HepG2 (cell line): Measurements from ENCODE around the gene CNGA3. TPM values are rescaled to one million over a fixed set of nuclear protein-coding genes. Genes with fewer than 3 reads are reported as not detected.
A peak's percentile ranks its signal among the peaks of the same experiment; 100 is the strongest.

Experiments
- FOXP1 ChIP-seq, 2 experiments: fragments of 450-650 bp in 1 of 2; IDR thresholded peaks; 2 replicates each; pipeline ENCODE4 v1.6.1; 2017 to 2018; ENCODE audit warnings: antibody characterized with exemption in 1 of 2
- HNRNPH1 ChIP-seq: fragments of 200-400 bp; formaldehyde crosslinking; optimal IDR thresholded peaks from 2 replicates; pipeline ENCODE3; 2017; ENCODE audit warnings: mild to moderate bottlenecking, low read depth, low read length
- KDM3A ChIP-seq: IDR thresholded peaks from 2 replicates; pipeline ENCODE4 v1.6.1; 2018; ENCODE audit warnings: low read depth, missing compliant biosample characterization
- LCORL ChIP-seq, 2 experiments: fragments of 450-650 bp in 1 of 2; sonication (generic) in 1 of 2; formaldehyde crosslinking in 1 of 2; IDR thresholded peaks; 2 replicates each; pipeline versions ENCODE4 v1.5.0 to v1.6.1; 2017 to 2020; ENCODE audit warnings: antibody characterized with exemption in 1 of 2, missing genetic modification reagents in 1 of 2
- NKX3-1 ChIP-seq: sonication (generic); formaldehyde crosslinking; IDR thresholded peaks from 2 replicates; pipeline ENCODE4 v1.5.0; 2020; ENCODE audit warnings: missing genetic modification reagents
- SP5 ChIP-seq: IDR thresholded peaks from 2 replicates; pipeline ENCODE4 v1.6.1; 2016; ENCODE audit warnings: low read depth, borderline replicate concordance
- ZNF10 ChIP-seq: sonication (generic); formaldehyde crosslinking; IDR thresholded peaks from 2 replicates; pipeline ENCODE4 v1.4.0; 2020; ENCODE audit warnings: mild to moderate bottlenecking, low read depth, missing genetic modification reagents, borderline replicate concordance
- ZNF160 ChIP-seq: sonication (generic); formaldehyde crosslinking; IDR thresholded peaks from 2 replicates; pipeline ENCODE4 v1.8.0; 2022; ENCODE audit warnings: mild to moderate bottlenecking, inconsistent platforms, missing genetic modification reagents
- ZNF580 ChIP-seq: IDR thresholded peaks from 2 replicates; pipeline ENCODE4 v1.6.1; 2016; ENCODE audit warnings: low read depth, borderline replicate concordance
- ZNF800 ChIP-seq: sonication (generic); formaldehyde crosslinking; IDR thresholded peaks from 2 replicates; pipeline ENCODE4 v1.4.0; 2020; ENCODE audit warnings: missing genetic modification reagents
- polyA plus RNA-seq, 8 experiments: library from polyadenylated mRNA; depleted of rRNA in 3 of 8; stranded (reverse) in 7 of 8; unstranded in 1 of 8; fragments of >200 nt; fragmentation: Illumina TruSeq in 4 of 8; extraction: Trizol in 4 of 8; gene quantifications; 2 replicates each; pipeline versions ENCODE4 v1.2.1 to v1.2.3, GENCODE V29; 2011 to 2016; ENCODE audit warnings: low read depth in 4 of 8, missing spikeins in 1 of 8, mixed read lengths in 1 of 8; ENCODE audit not compliant: insufficient read depth in 1 of 8
- total RNA-seq, 5 experiments: library from RNA; depleted of rRNA; stranded (reverse); fragments of >200 nt; fragmentation: Illumina TruSeq; extraction: Trizol; gene quantifications; 2 replicates each; pipeline ENCODE4 v1.2.3, GENCODE V29; 2016; ENCODE audit warnings: low read depth in 1 of 5
- TF ChIP-seq, protein P1 (sequence below): sonication (generic); formaldehyde crosslinking; IDR thresholded peaks from 2 replicates; pipeline ENCODE4 v1.8.1; 2023; ENCODE audit warnings: mild to moderate bottlenecking, missing genetic modification reagents
- TF ChIP-seq, protein P2 (sequence below): sonication (generic); formaldehyde crosslinking; IDR thresholded peaks from 2 replicates; pipeline ENCODE4 v1.4.0; 2020; ENCODE audit warnings: missing genetic modification reagents, borderline replicate concordance

Gene CNGA3
- total and polyA plus RNA-seq, 2 of the 13 experiments (the other 11 are each of a cell fraction or from before 2014, with no cell fraction given) = not detected

DNA sequence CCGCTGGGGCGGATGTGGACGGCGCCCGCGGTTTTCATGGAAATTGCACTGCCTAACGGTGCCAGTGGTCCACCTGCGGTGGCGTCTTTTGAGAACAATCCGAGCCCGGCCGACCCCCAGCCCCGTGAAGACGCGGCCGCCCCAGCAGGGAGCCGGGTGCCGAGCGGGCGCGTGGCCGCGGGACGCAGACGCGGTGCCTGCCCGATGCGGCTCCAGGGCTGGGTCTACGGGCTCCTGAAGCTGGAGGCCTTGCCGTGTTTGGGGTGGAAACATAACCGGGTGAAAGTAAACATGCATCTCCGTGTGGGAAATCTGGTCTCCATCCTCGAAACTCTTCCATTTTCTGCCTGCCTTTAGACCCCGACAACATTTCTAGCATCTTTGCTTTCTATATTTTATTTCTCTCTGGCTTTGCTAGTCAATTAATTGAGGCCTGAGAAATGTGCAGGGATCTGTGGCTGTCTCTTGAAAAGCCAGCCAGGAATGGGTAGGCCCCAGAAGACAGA, 99.0 kb downstream of the CNGA3 start (continued):
- TF ChIP-seq HNRNPH1 (no peak), ZNF580 (CRISPR knock-in tag) (0 out of 2 replicates have a peak, but pooled peaks have one; percentile 17), ZNF800 (CRISPR knock-in tag) (no peak), NKX3-1 (CRISPR knock-in tag) (0 out of 2 replicates have a peak, but pooled peaks have one; percentile 14), FOXP1 (IDR thresholded peaks at IDR 0.05) (no peak), FOXP1 (CRISPR knock-in tag; IDR thresholded peaks at IDR 0.05) (no peak), ZNF10 (no peak), SP5 (CRISPR knock-in tag) (no peak), ZNF160 (no peak; the same call in 1 of the 2 replicates), KDM3A (CRISPR knock-in tag) (no peak), LCORL (IDR thresholded peaks at IDR 0.05) (no peak), LCORL (CRISPR knock-in tag; IDR thresholded peaks at IDR 0.05) (0 out of 2 replicates have a peak, but pooled peaks have one; percentile 15)
- TF ChIP-seq, protein P1, sequence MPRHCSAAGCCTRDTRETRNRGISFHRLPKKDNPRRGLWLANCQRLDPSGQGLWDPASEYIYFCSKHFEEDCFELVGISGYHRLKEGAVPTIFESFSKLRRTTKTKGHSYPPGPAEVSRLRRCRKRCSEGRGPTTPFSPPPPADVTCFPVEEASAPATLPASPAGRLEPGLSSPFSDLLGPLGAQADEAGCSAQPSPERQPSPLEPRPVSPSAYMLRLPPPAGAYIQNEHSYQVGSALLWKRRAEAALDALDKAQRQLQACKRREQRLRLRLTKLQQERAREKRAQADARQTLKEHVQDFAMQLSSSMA = no peak
- TF ChIP-seq, protein P2, sequence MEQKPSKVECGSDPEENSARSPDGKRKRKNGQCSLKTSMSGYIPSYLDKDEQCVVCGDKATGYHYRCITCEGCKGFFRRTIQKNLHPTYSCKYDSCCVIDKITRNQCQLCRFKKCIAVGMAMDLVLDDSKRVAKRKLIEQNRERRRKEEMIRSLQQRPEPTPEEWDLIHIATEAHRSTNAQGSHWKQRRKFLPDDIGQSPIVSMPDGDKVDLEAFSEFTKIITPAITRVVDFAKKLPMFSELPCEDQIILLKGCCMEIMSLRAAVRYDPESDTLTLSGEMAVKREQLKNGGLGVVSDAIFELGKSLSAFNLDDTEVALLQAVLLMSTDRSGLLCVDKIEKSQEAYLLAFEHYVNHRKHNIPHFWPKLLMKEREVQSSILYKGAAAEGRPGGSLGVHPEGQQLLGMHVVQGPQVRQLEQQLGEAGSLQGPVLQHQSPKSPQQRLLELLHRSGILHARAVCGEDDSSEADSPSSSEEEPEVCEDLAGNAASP (CRISPR knock-in tag) = no peak
